Fibroblast of lung (primary cell): ENCODE measurements around the gene INHBC.

Experiments
- CTCF ChIP-seq, 2 donors: IDR thresholded peaks in 1 of 2; conservative IDR thresholded peaks in 1 of 2; 1 replicate in 1 of 2; 2 replicates in 1 of 2; pipeline ENCODE4 v1.5.1; 2011 to 2012; ENCODE audit warnings: low read length in 2 of 2, control low read depth in 1 of 2, inconsistent platforms in 1 of 2, low read depth in 1 of 2, mild to moderate bottlenecking in 1 of 2
- EZH2 ChIP-seq: IDR thresholded peaks from 2 replicates; pipeline ENCODE4 v1.5.1; 2012; ENCODE audit warnings: low read length, control low read depth, mild to moderate bottlenecking; ENCODE audit errors: missing control alignments

DNA sequence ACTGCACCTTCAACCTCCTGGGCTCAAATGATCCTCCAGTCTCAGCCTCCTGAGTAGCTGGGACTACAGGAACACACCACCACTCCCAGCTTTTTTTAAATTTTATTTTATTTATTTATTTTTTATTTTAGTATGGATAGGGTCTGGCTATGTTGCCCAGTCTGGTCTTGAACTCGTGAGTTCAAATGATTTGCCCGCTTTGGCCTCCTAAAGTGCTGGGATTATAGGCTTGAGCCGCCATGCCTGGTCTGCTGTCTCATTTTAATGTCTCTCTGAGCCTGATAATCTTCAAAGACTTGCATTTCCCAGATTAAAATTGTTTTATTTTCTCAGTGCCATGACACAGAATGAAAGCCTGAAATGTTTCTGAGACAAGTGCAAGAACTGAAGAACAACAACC, 1.2 kb upstream of the INHBC start:
- no peak for TF ChIP-seq EZH2
- no peak for TF ChIP-seq CTCF (conservative IDR thresholded peaks at IDR 0.05 in 1 of 2, IDR thresholded peaks at IDR 0.05 in 1 of 2; ENCODE audit: low read depth in 1 of 2, low read length in 2 of 2)
